ENCODE data around the gene ANKK1.

Gene ANKK1

GRCh38 chr11:113386866-113387265 is 713 bp upstream of the ANKK1 start:
- Histone ChIP-seq H3K27me3 (peaks cover 58% of the 10 kb centered on the region), H3K36me3 (no peaks in the 10 kb centered on the region), H3K4me1 (ENCODE audit: control insufficient read depth in 1 of 2, insufficient read depth in 1 of 2, low read depth in 1 of 2, low read length in 1 of 2) (no peaks in the 10 kb centered on the region), H3K27ac (no peak overlapping the region), H3K9me3 (no peaks in the 10 kb centered on the region), H3K4me3 (ENCODE audit: low read depth in 1 of 2, low read length in 1 of 2) (no peak overlapping the region)
- no peak for TF ChIP-seq CTCF (IDR thresholded peaks at IDR 0.05)

DNA sequence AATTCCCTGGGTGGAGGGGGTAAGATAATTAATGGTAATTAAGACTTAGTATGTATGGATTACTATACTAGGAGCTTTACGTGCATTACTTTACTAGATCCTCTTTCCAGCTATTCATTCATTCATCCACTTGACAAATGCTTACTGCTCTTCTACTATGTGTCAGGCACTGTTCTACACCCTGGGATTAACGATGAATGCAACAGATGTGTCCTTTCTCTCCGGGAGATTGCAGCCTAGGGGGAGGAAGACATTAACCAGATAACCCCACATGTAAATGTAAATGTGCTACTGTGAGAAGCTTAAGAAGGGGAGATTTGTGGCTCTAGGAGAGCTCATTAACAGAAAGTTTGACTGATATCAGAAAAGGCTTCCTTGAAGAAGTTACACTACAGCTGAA is 1.7 kb downstream of the ANKK1 start:
- H3K36me3 ChIP-seq, result no peaks in the 10 kb centered on the region
- peaks cover 65% of the 10 kb centered on the region for H3K27me3 ChIP-seq
- H3K4me3 ChIP-seq (ENCODE audit: low read depth in 1 of 2, low read length in 1 of 2), result no peak overlapping the region
- TF ChIP-seq CTCF (IDR thresholded peaks at IDR 0.05), result no peak
- H3K27ac ChIP-seq, result no peak overlapping the region
- no peaks in the 10 kb centered on the region for H3K9me3 ChIP-seq
- no peaks in the 10 kb centered on the region for H3K4me1 ChIP-seq (ENCODE audit: control insufficient read depth in 1 of 2, insufficient read depth in 1 of 2, low read depth in 1 of 2, low read length in 1 of 2)

DNA sequence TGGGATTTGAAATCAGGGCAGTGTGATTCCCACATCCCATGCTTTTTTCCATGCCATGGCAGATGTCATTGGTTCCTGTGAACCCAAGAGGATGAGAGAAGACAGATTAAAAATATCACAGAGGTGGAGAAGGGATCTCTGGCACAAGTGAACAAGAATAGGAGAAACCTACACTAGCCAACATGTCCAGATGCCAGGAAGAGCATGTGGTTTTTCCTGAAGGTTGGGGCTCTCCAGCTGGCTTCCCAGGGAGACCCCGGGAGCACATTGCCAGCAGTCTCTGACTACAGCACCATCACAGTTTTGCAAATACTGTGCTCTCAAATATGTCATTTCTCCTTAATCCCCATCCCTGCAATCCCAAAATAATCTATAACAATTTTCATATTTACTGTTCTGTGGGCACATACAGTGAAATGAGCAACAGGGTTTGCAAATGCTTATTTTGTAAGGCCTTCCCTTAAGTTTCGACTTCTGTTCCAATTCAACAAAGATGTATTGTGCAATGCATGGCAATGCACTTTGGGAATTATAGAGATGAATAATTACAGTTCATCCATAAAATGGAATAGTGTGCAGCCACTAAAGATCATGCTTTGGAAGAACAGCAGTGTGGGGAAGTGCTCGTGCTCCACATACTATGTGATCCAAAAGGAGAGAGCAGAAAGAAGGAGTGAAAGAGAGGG is 4.8 kb downstream of the ANKK1 start:
- no peaks in the 10 kb centered on the region for H3K9me3 ChIP-seq
- H3K4me3 ChIP-seq (ENCODE audit: low read depth in 1 of 2, low read length in 1 of 2), result no peak overlapping the region
- no peaks in the 10 kb centered on the region for H3K36me3 ChIP-seq
- H3K4me1 ChIP-seq (ENCODE audit: control insufficient read depth in 1 of 2, insufficient read depth in 1 of 2, low read depth in 1 of 2, low read length in 1 of 2), result no peaks in the 10 kb centered on the region
- no peak overlapping the region for H3K27ac ChIP-seq
- H3K27me3 ChIP-seq, result peaks cover 35% of the 10 kb centered on the region
- no peak for TF ChIP-seq CTCF (IDR thresholded peaks at IDR 0.05)

DNA sequence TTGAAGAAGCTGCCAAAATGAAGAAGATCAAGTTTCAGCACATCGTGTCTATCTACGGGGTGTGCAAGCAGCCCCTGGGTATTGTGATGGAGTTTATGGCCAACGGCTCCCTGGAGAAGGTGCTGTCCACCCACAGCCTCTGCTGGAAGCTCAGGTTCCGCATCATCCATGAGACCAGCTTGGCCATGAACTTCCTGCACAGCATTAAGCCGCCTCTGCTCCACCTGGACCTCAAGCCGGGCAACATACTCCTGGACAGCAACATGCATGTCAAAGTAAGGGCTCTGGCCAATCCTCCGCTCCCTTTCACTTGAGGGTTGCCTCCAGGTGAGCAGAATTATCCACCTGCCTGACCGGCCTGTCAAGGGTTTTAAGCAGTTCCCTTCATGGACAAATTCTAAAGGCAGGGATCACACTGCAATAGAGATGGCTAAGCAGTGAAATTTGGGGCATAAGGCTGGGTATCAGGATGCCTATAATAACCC is 6.0 kb downstream of the ANKK1 start:
- no peak overlapping the region for H3K4me3 ChIP-seq (ENCODE audit: low read depth in 1 of 2, low read length in 1 of 2)
- TF ChIP-seq CTCF (IDR thresholded peaks at IDR 0.05), result no peak

DNA sequence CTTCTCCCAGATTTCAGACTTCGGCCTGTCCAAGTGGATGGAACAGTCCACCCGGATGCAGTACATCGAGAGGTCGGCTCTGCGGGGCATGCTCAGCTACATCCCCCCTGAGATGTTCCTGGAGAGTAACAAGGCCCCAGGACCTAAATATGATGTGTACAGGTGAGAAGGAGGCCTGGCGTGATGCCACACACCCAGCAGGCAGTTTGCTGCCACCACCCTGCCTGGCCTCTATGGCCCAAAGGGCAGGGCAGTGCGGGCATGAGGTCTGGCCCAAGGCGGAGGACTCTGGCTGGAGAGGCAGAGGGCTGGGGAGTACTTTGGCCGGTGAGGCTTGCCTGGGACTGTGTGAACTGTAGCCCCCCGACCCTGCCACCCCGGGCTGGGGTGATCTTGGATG is 7.3 kb downstream of the ANKK1 start:
- Histone ChIP-seq H3K4me3 (ENCODE audit: low read depth in 1 of 2, low read length in 1 of 2) (no peak overlapping the region), H3K27me3 (peaks cover 10% of the 10 kb centered on the region), H3K36me3 (no peaks in the 10 kb centered on the region), H3K27ac (no peak overlapping the region), H3K4me1 (ENCODE audit: control insufficient read depth in 1 of 2, insufficient read depth in 1 of 2, low read depth in 1 of 2, low read length in 1 of 2) (no peaks in the 10 kb centered on the region), H3K9me3 (no peaks in the 10 kb centered on the region)
- no peak for TF ChIP-seq CTCF (IDR thresholded peaks at IDR 0.05)

More for the DNA sequence above, 6.0 kb downstream of the ANKK1 start:
- Histone ChIP-seq H3K4me1 (ENCODE audit: control insufficient read depth in 1 of 2, insufficient read depth in 1 of 2, low read depth in 1 of 2, low read length in 1 of 2) (no peaks in the 10 kb centered on the region), H3K27me3 (peaks cover 23% of the 10 kb centered on the region), H3K27ac (no peak overlapping the region), H3K36me3 (no peaks in the 10 kb centered on the region), H3K9me3 (no peaks in the 10 kb centered on the region)
